ENCODE measurements around the gene RHBDL3. TPM values are rescaled to one million over a fixed set of nuclear protein-coding genes. Genes with fewer than 3 reads are reported as not detected.
"Not testable (repeated sequence)": the region's sequence is repeated elsewhere in the genome, so short reads cannot be mapped to it uniquely, and the experiment has no call there.

Gene RHBDL3
- total and polyA plus RNA-seq, 4 donors: 0.02 to 0.17 (median 0.05) TPM; not detected in 1

- H3K9ac ChIP-seq (ENCODE audit: low read depth in 1 of 2, low read length in 2 of 2): no peak overlapping the region
- peaks cover 0 to 7% (median 3%) of the 10 kb centered on the region in 4 donors for H3K4me1 ChIP-seq (ENCODE audit: control insufficient read depth in 4 of 4, insufficient read depth in 4 of 4, low read length in 3 of 4)
- peak; percentile 90 for DNase-seq (ENCODE audit: low spot score)
- no peaks in the 10 kb centered on the region for H3K9me3 ChIP-seq (ENCODE audit: control insufficient read depth in 4 of 4, low read length in 3 of 4)
- no peak overlapping the region for H3K27ac ChIP-seq (ENCODE audit: low read depth in 1 of 2, low read length in 2 of 2)
- no peaks in the 10 kb centered on the region for H3K36me3 ChIP-seq (ENCODE audit: control insufficient read depth in 4 of 4, insufficient read depth in 3 of 4, low read depth in 1 of 4, low read length in 3 of 4)
- no peaks in the 10 kb centered on the region for H3K27me3 ChIP-seq (ENCODE audit: control insufficient read depth in 4 of 4, insufficient read depth in 4 of 4, low read length in 3 of 4)
- TF ChIP-seq CTCF (IDR thresholded peaks at IDR 0.05; ENCODE audit: low read depth, low read length, missing input control) (peak; percentile 96), HNF4A (conservative IDR thresholded peaks at IDR 0.05) (peak in 1 of 2 donors; percentile 10), REST (IDR thresholded peaks at IDR 0.05) (no peak), RAD21 (IDR thresholded peaks at IDR 0.05) (peak; percentile 87 to 93)
- WGBS: 18% methylated on average over 5 of the region's 5 CpGs
- H3K4me3 ChIP-seq (ENCODE audit: low read depth in 1 of 3, low read length in 3 of 3): no peak overlapping the region
Measured at GRCh38 chr17:32319548-32319905, 53.9 kb downstream of the RHBDL3 start.

- 77% methylated on average over 6 of the region's 6 CpGs for WGBS
Measured at GRCh38 chr17:32320080-32320479, 54.4 kb downstream of the RHBDL3 start.

GRCh38 chr17:32320847-32321246 is 55.2 kb downstream of the RHBDL3 start:
- Histone ChIP-seq H3K36me3 (ENCODE audit: control insufficient read depth in 4 of 4, insufficient read depth in 3 of 4, low read depth in 1 of 4, low read length in 3 of 4) (no peaks in the 10 kb centered on the region), H3K4me3 (ENCODE audit: low read depth in 1 of 3, low read length in 3 of 3) (no peak overlapping the region), H3K27me3 (ENCODE audit: control insufficient read depth in 4 of 4, insufficient read depth in 4 of 4, low read length in 3 of 4) (no peaks in the 10 kb centered on the region), H3K9ac (ENCODE audit: low read depth in 1 of 2, low read length in 2 of 2) (no peak overlapping the region), H3K27ac (ENCODE audit: low read depth in 1 of 2, low read length in 2 of 2) (no peak overlapping the region), H3K9me3 (ENCODE audit: control insufficient read depth in 4 of 4, low read length in 3 of 4) (no peaks in the 10 kb centered on the region), H3K4me1 (ENCODE audit: control insufficient read depth in 4 of 4, insufficient read depth in 4 of 4, low read length in 3 of 4) (peaks cover 0 to 10% (median 3%) of the 10 kb centered on the region in 4 donors)
- no peak for DNase-seq (ENCODE audit: low spot score)
- TF ChIP-seq TAF1 (conservative IDR thresholded peaks at IDR 0.05): no peak
- no peak for TF ChIP-seq RXRA (IDR thresholded peaks at IDR 0.05)
- no peak for TF ChIP-seq ZBTB33 (IDR thresholded peaks at IDR 0.05)
- 95% methylated on average over 15 of the region's 15 CpGs for WGBS

More at GRCh38 chr17:32320080-32320479, 54.4 kb downstream of the RHBDL3 start:
- H3K4me1 ChIP-seq (ENCODE audit: control insufficient read depth in 4 of 4, insufficient read depth in 4 of 4, low read length in 3 of 4); DNase-seq (ENCODE audit: low spot score); H3K9ac ChIP-seq (ENCODE audit: low read depth in 1 of 2, low read length in 2 of 2); H3K27me3 ChIP-seq (ENCODE audit: control insufficient read depth in 4 of 4, insufficient read depth in 4 of 4, low read length in 3 of 4); H3K36me3 ChIP-seq (ENCODE audit: control insufficient read depth in 4 of 4, insufficient read depth in 3 of 4, low read depth in 1 of 4, low read length in 3 of 4); H3K4me3 ChIP-seq (ENCODE audit: low read depth in 1 of 3, low read length in 3 of 3); H3K9me3 ChIP-seq (ENCODE audit: control insufficient read depth in 4 of 4, low read length in 3 of 4); H3K27ac ChIP-seq (ENCODE audit: low read depth in 1 of 2, low read length in 2 of 2): not testable (repeated sequence)
